ENCODE data around the gene SERINC5. TPM values are rescaled to one million over a fixed set of nuclear protein-coding genes. Genes with fewer than 3 reads are reported as not detected.
"Not testable (repeated sequence)": the region's sequence is repeated elsewhere in the genome, so short reads cannot be mapped to it uniquely, and the experiment has no call there.

SERINC5 gene
- total RNA-seq, 4 donors from 2014 or later, result 9.5 to 54.5 (median 22.4) TPM

DNA sequence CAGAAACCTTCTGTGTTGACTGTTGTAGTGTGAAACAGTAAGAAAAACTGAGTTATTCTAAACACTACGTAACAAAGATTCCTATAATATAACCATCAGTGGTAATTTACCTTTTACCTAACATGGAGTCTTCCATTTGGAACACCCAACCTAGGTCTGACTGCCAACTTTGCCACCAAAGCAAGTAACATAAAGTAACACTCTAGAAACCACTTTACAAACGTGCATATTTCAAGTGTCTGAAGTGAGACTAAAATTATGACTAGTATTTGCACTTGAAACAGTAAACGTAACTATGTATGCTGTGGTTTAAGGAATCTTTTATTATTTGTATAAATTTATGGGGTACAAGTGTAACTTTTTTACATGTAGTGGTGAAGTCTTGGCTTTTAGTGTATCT lies 95.6 kb downstream of the SERINC5 start:
- intact Hi-C loops (cut with DNase I; ENCODE audit: low total_unique reads), result no loop called here
- TF ChIP-seq CTCF (IDR thresholded peaks at IDR 0.05) (no peak), POLR2A (IDR thresholded peaks at IDR 0.05) (no peak)
- H3K4me1 ChIP-seq, result no peaks in the 10 kb centered on the region
- no peaks in the 10 kb centered on the region for H3K27me3 ChIP-seq
- no peak overlapping the region for H3K4me3 ChIP-seq
- H3K36me3 ChIP-seq, result no peaks in the 10 kb centered on the region
- no peak overlapping the region for H3K27ac ChIP-seq
- no peak for DNase-seq
- no peaks in the 10 kb centered on the region for H3K9me3 ChIP-seq

DNA sequence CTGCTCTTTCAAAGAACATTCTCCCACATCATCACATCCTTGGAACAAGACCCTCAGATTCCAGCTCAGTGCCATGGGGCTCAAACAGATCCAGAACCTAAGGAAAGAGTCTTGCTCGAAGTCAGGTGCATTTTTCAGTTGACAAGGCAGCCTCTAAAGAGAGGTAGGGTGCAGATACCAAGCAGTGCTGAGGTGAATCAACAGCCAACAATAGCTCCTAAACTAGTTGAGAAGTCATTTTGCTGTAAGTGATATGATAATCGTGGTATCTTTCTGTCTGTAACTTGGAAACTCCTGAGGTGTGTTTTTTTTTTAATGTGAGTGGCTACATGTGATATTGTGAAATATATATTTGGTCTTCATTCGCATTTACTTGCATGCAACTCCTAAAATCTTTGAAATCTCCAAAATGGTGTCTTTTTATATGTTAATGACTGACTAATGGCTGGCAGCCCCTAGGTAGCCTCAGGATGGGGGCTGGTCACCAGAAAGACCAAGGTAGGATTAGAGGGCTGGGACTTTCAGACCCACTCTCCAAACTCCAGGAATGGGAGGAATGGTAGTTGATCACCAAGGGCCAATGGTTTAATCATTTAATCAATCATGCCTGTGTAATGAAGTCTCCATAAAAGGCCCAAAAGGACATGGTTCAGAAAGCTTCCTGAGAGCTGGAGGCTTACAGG lies 96.6 kb downstream of the SERINC5 start:
- Histone ChIP-seq H3K27ac (no peak overlapping the region), H3K9me3 (no peaks in the 10 kb centered on the region), H3K4me3 (no peak overlapping the region), H3K27me3 (no peaks in the 10 kb centered on the region), H3K36me3 (no peaks in the 10 kb centered on the region), H3K4me1 (no peaks in the 10 kb centered on the region)
- TF ChIP-seq CTCF (IDR thresholded peaks at IDR 0.05) (no peak), POLR2A (IDR thresholded peaks at IDR 0.05) (no peak)
- intact Hi-C loops (cut with DNase I; ENCODE audit: low total_unique reads), result no loop called here
- DNase-seq, result no peak

- TF ChIP-seq POLR2A (IDR thresholded peaks at IDR 0.05), result no peak
- no peaks in the 10 kb centered on the region for H3K36me3 ChIP-seq
- no peak overlapping the region for H3K27ac ChIP-seq
- no peak for DNase-seq
- no peak overlapping the region for H3K4me3 ChIP-seq
- intact Hi-C loops (cut with DNase I; ENCODE audit: low total_unique reads), result no loop called here
- H3K4me1 ChIP-seq, result no peaks in the 10 kb centered on the region
- H3K27me3 ChIP-seq, result no peaks in the 10 kb centered on the region
- H3K9me3 ChIP-seq, result no peaks in the 10 kb centered on the region
Measured at GRCh38 chr5:80156156-80156555, 99.7 kb downstream of the SERINC5 start.

DNA sequence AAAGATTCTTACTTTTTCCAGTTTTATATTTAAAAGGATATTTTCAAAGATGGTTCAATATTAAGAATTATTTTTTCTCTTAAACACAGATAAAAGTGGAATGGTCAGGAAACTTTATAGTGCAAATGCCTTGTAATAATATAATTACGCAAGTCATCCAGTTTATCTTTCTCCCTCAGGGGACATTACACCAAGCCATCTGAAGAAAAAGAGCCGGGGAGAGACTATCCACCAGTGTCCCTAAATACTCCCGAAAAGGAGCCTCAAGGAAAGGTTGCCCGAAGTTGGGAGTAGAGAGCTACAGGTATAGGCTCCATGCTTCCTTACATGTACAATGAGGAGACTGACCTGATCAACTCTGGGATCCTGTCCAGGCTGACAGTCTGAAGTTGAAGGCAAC lies 101.1 kb downstream of the SERINC5 start:
- no peaks in the 10 kb centered on the region for H3K27me3 ChIP-seq
- no peaks in the 10 kb centered on the region for H3K36me3 ChIP-seq
- TF ChIP-seq CTCF (IDR thresholded peaks at IDR 0.05) (no peak), POLR2A (IDR thresholded peaks at IDR 0.05) (no peak)
- no peaks in the 10 kb centered on the region for H3K4me1 ChIP-seq
- intact Hi-C loops (cut with DNase I; ENCODE audit: low total_unique reads), result no loop called here
- no peaks in the 10 kb centered on the region for H3K9me3 ChIP-seq
- H3K4me3 ChIP-seq, result no peak overlapping the region
- H3K27ac ChIP-seq, result no peak overlapping the region
- DNase-seq, result no peak

DNA sequence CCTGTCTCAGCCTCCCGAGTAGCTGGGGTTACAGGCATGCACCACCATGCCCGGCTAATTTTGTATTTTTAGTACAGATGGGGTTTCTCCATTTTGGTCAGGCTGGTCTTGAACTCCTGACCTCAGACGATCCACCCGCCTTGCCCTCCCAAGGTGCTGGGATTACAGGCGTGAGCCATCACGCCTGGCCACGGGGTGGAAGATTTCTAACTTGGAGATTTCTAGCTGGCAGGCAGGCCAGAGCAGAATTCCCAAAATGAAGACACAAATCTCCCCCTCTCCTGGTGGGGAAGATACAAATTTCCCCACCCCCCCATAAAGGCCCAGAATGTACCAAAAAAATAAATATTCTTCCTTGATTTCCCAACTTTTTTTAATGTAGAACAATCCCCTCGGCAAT lies 101.6 kb downstream of the SERINC5 start:
- H3K4me1 ChIP-seq; DNase-seq; H3K27me3 ChIP-seq; H3K27ac ChIP-seq; H3K9me3 ChIP-seq; H3K4me3 ChIP-seq; intact Hi-C loops (cut with DNase I; ENCODE audit: low total_unique reads); H3K36me3 ChIP-seq: not testable (repeated sequence)

DNA sequence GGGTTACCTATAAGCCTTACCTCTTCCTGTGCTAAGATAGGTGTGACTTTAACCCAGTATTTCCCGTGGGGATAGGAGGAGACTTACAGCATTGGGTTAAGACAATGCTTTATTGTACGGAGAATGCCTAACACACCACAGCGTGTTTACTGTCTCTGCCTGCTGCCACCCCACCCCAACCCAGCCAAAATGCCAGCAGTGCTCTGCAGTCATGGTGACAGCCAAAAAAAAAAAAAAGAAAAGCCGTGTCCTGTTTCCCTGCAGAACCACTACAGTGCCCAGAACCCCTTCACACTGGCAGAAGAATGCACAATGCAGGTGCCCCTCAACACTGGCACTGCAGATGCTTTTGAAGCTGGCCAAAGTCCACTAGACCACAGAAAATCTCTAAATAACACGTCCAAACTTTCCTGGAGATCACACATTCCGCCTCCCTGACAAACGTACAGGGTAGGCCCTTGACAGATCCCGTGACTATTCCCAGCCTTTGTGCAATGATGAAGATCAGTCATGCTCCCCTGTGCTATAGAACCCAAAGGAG lies 102.2 kb downstream of the SERINC5 start:
- no peak for TF ChIP-seq CTCF (IDR thresholded peaks at IDR 0.05)
- TF ChIP-seq POLR2A (IDR thresholded peaks at IDR 0.05), result no peak
- intact Hi-C loops (cut with DNase I; ENCODE audit: low total_unique reads), result no loop called here
- Histone ChIP-seq H3K27ac (no peak overlapping the region), H3K4me3 (no peak overlapping the region), H3K9me3 (no peaks in the 10 kb centered on the region), H3K27me3 (no peaks in the 10 kb centered on the region), H3K36me3 (no peaks in the 10 kb centered on the region), H3K4me1 (no peaks in the 10 kb centered on the region)
- no peak for DNase-seq
